ENCODE measurements around the gene KDM5B. TPM values are rescaled to one million over a fixed set of nuclear protein-coding genes. Genes with fewer than 3 reads are reported as not detected.
A peak's percentile ranks its signal among the peaks of the same experiment; 100 is the strongest.

KDM5B gene
- total RNA-seq (2022) = 86.6 and 86.7 TPM in 2 replicates
- percentile 88 among the genes with signal in this experiment for Bru-seq, nascent RNA
- percentile 84 among the genes with signal in this experiment for BruChase-seq, experiment 1, labeled RNA remaining after a 6-hour chase
- percentile 88 among the genes with signal in this experiment for BruChase-seq, experiment 2, labeled RNA remaining after a 2-hour chase
- long read RNA-seq, full-length matches to known transcripts = 17 of 23 reads
- long read RNA-seq, partial matches to known transcripts = 3 of 23 reads
- long read RNA-seq, other reads (novel, unspliced or antisense) = 3 of 23 reads

GRCh38 chr1:202807926-202808757 is at the start of gene KDM5B:
TSS of gene KDM5B (minus strand) at chr1:202808421. CDS start at chr1:202808305, 116 bp downstream.
- intact Hi-C loops (cut with micrococcal nuclease; ENCODE audit: unreplicated experiment) = no loop called here
- no peaks in the 10 kb centered on the region for H3K27me3 Mint-ChIP-seq (ENCODE audit: unreplicated experiment)
- no peaks in the 10 kb centered on the region for H3K9me3 Mint-ChIP-seq (ENCODE audit: low read depth, unreplicated experiment)
- TF ChIP-seq CTCF (IDR thresholded peaks at IDR 0.05; ENCODE audit: unreplicated experiment) = no peak
- H3K4me1 Mint-ChIP-seq (ENCODE audit: low read depth, unreplicated experiment) = peaks cover 52% of the 10 kb centered on the region
- TSS peak; percentile 27 for BruUV-seq (replicated peaks)
- CTCF ChIA-PET = interaction anchor here (0.7 to 0.8 kb wide), 2 partner anchors 53 to 1279 kb away, joined by 3 to 4 read pairs; no protein-coding TSS in a partner anchor
- H3K36me3 Mint-ChIP-seq (ENCODE audit: insufficient read depth, unreplicated experiment) = peaks cover 54% of the 10 kb centered on the region
- peak; percentile 72 for DNase-seq
- peak within 1 kb of the TSS; percentile 80 for H3K27ac Mint-ChIP-seq (ENCODE audit: unreplicated experiment)
- peak within 1 kb of the TSS; percentile 82 for H3K4me3 Mint-ChIP-seq (ENCODE audit: low read depth, unreplicated experiment)

DNA sequence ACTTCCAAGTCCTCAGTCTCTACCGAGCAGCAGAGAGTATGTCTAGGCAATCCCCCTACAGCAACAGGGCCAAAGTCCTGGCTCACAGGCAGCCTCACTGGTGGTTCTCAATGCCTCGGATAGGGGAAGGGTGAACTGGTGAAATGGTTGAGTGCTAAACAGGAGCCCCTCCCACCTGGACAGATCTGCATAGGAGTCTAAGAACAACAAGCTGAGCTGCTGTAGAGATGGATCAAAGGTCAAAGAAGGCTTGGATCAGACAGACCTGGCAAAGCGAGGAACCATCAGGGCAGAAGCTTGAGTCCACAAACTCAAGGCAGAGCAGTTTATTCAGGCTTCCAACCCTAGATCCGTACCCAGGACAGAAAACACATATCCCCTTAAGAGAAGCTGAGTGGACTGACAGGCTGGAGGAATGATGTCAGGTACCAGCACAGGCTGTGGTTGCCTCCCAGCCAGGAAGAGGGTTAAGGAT is 49.0 kb upstream of the KDM5B start:
- peaks cover 9% of the 10 kb centered on the region for H3K27me3 Mint-ChIP-seq (ENCODE audit: unreplicated experiment)
- no peak for DNase-seq
- H3K9me3 Mint-ChIP-seq (ENCODE audit: low read depth, unreplicated experiment) = no peaks in the 10 kb centered on the region
- TF ChIP-seq CTCF (IDR thresholded peaks at IDR 0.05; ENCODE audit: unreplicated experiment) = no peak
- CTCF ChIA-PET = no interaction called here
- H3K4me1 Mint-ChIP-seq (ENCODE audit: low read depth, unreplicated experiment) = peaks cover 8% of the 10 kb centered on the region
- no TSS peak for BruUV-seq (replicated peaks)
- H3K27ac Mint-ChIP-seq (ENCODE audit: unreplicated experiment) = no peak overlapping the region
- H3K4me3 Mint-ChIP-seq (ENCODE audit: low read depth, unreplicated experiment) = no peak overlapping the region
- peaks cover 20% of the 10 kb centered on the region for H3K36me3 Mint-ChIP-seq (ENCODE audit: insufficient read depth, unreplicated experiment)
- intact Hi-C loops (cut with micrococcal nuclease; ENCODE audit: unreplicated experiment) = no loop called here

- peaks cover 12% of the 10 kb centered on the region for H3K36me3 Mint-ChIP-seq (ENCODE audit: insufficient read depth, unreplicated experiment)
- BruUV-seq (replicated peaks) = no TSS peak
- no peaks in the 10 kb centered on the region for H3K27me3 Mint-ChIP-seq (ENCODE audit: unreplicated experiment)
Measured at GRCh38 chr1:202856014-202856413, 47.8 kb upstream of the KDM5B start.

More at GRCh38 chr1:202856014-202856413, 47.8 kb upstream of the KDM5B start:
- Mint-ChIP-seq H3K4me1 (ENCODE audit: low read depth, unreplicated experiment) (no peaks in the 10 kb centered on the region), H3K4me3 (ENCODE audit: low read depth, unreplicated experiment) (no peak overlapping the region), H3K9me3 (ENCODE audit: low read depth, unreplicated experiment) (no peaks in the 10 kb centered on the region), H3K27ac (ENCODE audit: unreplicated experiment) (no peak overlapping the region)
- no peak for TF ChIP-seq CTCF (IDR thresholded peaks at IDR 0.05; ENCODE audit: unreplicated experiment)
- no peak for DNase-seq
- intact Hi-C loops (cut with micrococcal nuclease; ENCODE audit: unreplicated experiment) = no loop called here
- CTCF ChIA-PET = no interaction called here
